PC-9 (cell line): Measurements from ENCODE around the gene ZNF57. TPM values are rescaled to one million over a fixed set of nuclear protein-coding genes. Genes with fewer than 3 reads are reported as not detected.

Experiments
- BruUV-seq: library from RNA; stranded (reverse); fragments of 400-500 nt; replicated peaks from 2 replicates; lab custom pipeline; 2021; lab: Mats Ljungman, UMichigan
- CTCF ChIA-PET: fragments of 300-600 bp; sonication (Branson Sonifier 250); formaldehyde crosslinking; loops from one replicate; lab custom pipeline; 2022; ENCODE audit warnings: antibody characterized with exemption; lab: Charles Lee
- POLR2A ChIA-PET: fragments of 300-600 bp; sonication (Branson Sonifier 250); formaldehyde crosslinking; loops from one replicate; lab custom pipeline; 2022; ENCODE audit warnings: antibody characterized with exemption; ENCODE audit not compliant: unreplicated experiment; lab: Charles Lee
- DNase-seq, 2 experiments: peaks; one replicate each; pipeline versions ENCODE4 v3.0.0 to v3.0.0-alpha.2; 2015 to 2022; ENCODE audit warnings: mixed read lengths in 1 of 2
- H2AFZ ChIP-seq: fragments of 200-600 bp; sonication (generic); 2 replicates; pipeline ENCODE4 v1.8.1; 2017; ENCODE audit warnings: antibody characterized with exemption
- H3F3A ChIP-seq: fragments of 200-600 bp; sonication (generic); 2 replicates; pipeline ENCODE4 v1.8.1; 2017; ENCODE audit warnings: antibody characterized with exemption, mild to moderate bottlenecking, low read depth; ENCODE audit not compliant: insufficient read depth
- H3K27ac ChIP-seq: fragments of 200-600 bp; sonication (generic); 2 replicates; pipeline ENCODE4 v1.6.1; 2016; ENCODE audit warnings: mixed run types
- H3K27me3 ChIP-seq: fragments of 200-600 bp; sonication (generic); 2 replicates; pipeline ENCODE4 v1.6.1; 2016; ENCODE audit warnings: low read depth, mixed run types; ENCODE audit not compliant: insufficient read depth
- H3K36me3 ChIP-seq: fragments of 200-600 bp; sonication (generic); 2 replicates; pipeline ENCODE4 v1.6.1; 2016; ENCODE audit warnings: low read depth, mixed run types
- H3K4me1 ChIP-seq: fragments of 200-600 bp; sonication (generic); replicated peaks from 2 replicates; pipeline ENCODE4 v1.6.1; 2016; ENCODE audit warnings: mixed run types; ENCODE audit not compliant: insufficient read depth
- H3K4me2 ChIP-seq: fragments of 200-600 bp; sonication (generic); 2 replicates; pipeline ENCODE4 v1.6.1; 2017; ENCODE audit warnings: mixed run types
- H3K4me3 ChIP-seq: fragments of 200-600 bp; sonication (generic); 2 replicates; pipeline ENCODE4 v1.6.1; 2016; ENCODE audit warnings: mixed run types
- H3K79me2 ChIP-seq: fragments of 200-600 bp; sonication (generic); 2 replicates; pipeline ENCODE4 v1.6.1; 2017; ENCODE audit warnings: low read depth, mixed run types
- H3K9me2 ChIP-seq: fragments of 200-600 bp; sonication (generic); 2 replicates; pipeline ENCODE4 v1.8.1; 2017; ENCODE audit warnings: mild to moderate bottlenecking; ENCODE audit not compliant: insufficient read depth
- H3K9me3 ChIP-seq: fragments of 200-600 bp; sonication (generic); 2 replicates; pipeline ENCODE4 v1.8.1; 2016; ENCODE audit warnings: low read depth; ENCODE audit not compliant: insufficient read depth
- H4K20me1 ChIP-seq: fragments of 200-600 bp; sonication (generic); 2 replicates; pipeline ENCODE4 v1.8.1; 2017; ENCODE audit not compliant: insufficient read depth
- CTCF ChIP-seq: fragments of 200-600 bp; sonication (generic); conservative IDR thresholded peaks from 2 replicates; pipeline ENCODE4 v1.6.1; 2017; ENCODE audit warnings: mixed run types, antibody characterized with exemption, mild to moderate bottlenecking, moderate library complexity
- EZH2 ChIP-seq: fragments of 200-600 bp; sonication (generic); IDR thresholded peaks from 2 replicates; pipeline ENCODE4 v1.8.0; 2017; ENCODE audit warnings: antibody characterized with exemption, low read depth
- intact Hi-C: fragments of 100-400 bp; cut with micrococcal nuclease; formaldehyde crosslinking; loops from one replicate; pipeline ENCODE4 v1.10.0; 2022; ENCODE audit not compliant: unreplicated experiment
- total RNA-seq: library from RNA; stranded (reverse); gene quantifications from 2 replicates; pipeline ENCODE4 v1.2.3, GENCODE V29; 2021

Gene ZNF57
- total RNA-seq, 1 experiment from 2014 or later: 2.6 TPM

- intact Hi-C loops: no loop called here
- Histone ChIP-seq H3K9me3 (peaks cover 12% of the 10 kb centered on the region; the same call in 1 of the 2 replicates), H3K4me1 (no peaks in the 10 kb centered on the region), H3K79me2 (no peaks in the 10 kb centered on the region), H3K9me2 (no peaks in the 10 kb centered on the region), H3F3A (no peaks in the 10 kb centered on the region), H2AFZ (no peak overlapping the region), H3K27me3 (no peaks in the 10 kb centered on the region), H3K4me2 (no peak overlapping the region), H3K27ac (no peak overlapping the region), H4K20me1 (no peaks in the 10 kb centered on the region), H3K36me3 (peaks cover 21% of the 10 kb centered on the region), H3K4me3 (no peak overlapping the region)
- ChIA-PET CTCF (no interaction called here), POLR2A (no interaction called here)
- BruUV-seq: no TSS peak
- DNase-seq: no peak
- no peak for TF ChIP-seq EZH2
- no peak for TF ChIP-seq CTCF
These were observed 16.8 kb downstream of the ZNF57 start for GRCh38 chr19:2917275-2918184.

DNA sequence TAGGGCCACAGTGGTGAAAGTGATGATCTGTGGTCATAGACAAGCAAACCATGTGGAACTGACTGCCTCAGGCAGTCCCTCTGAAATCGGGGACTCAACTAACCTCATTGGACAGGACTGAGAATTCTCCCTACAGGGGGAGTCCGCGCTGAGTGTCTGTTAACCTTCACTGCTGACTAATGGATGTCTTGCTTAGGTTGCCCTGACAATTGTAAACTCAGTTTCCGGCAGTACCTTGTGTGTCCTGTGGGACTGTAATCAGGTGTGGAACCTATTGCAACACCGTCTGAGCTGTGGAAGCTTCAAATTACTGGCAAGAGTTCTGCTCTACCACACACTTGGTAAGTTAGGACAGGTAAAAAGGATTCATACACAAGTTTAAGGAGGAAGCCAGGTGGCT lies 22.3 kb downstream of the ZNF57 start:
- Histone ChIP-seq H3K36me3 (0 out of 2 replicates have a peak, but pooled peaks cover 3% of the 10 kb centered on the region), H4K20me1 (no peaks in the 10 kb centered on the region), H3K9me2 (no peaks in the 10 kb centered on the region), H3K27me3 (no peaks in the 10 kb centered on the region), H3K9me3 (no peaks in the 10 kb centered on the region), H3K4me2 (no peak overlapping the region), H3F3A (no peaks in the 10 kb centered on the region), H2AFZ (no peak overlapping the region), H3K4me3 (no peak overlapping the region), H3K79me2 (no peaks in the 10 kb centered on the region), H3K27ac (no peak overlapping the region), H3K4me1 (no peaks in the 10 kb centered on the region)
- BruUV-seq: no TSS peak
- DNase-seq: no peak
- POLR2A ChIA-PET: interaction anchor here (0.5 kb wide), 1 partner anchor 368 kb away, joined by 7 read pairs; no protein-coding TSS in a partner anchor
- intact Hi-C loops: no loop called here
- CTCF ChIA-PET: no interaction called here
- no peak for TF ChIP-seq EZH2
- no peak for TF ChIP-seq CTCF

- Histone ChIP-seq H3K27ac (no peak overlapping the region), H4K20me1 (no peaks in the 10 kb centered on the region), H3K4me2 (no peak overlapping the region), H3K4me3 (no peak overlapping the region), H3K36me3 (no peaks in the 10 kb centered on the region), H2AFZ (no peak overlapping the region), H3K9me2 (no peaks in the 10 kb centered on the region), H3K79me2 (no peaks in the 10 kb centered on the region), H3K27me3 (no peaks in the 10 kb centered on the region), H3K4me1 (no peaks in the 10 kb centered on the region), H3K9me3 (no peaks in the 10 kb centered on the region), H3F3A (no peaks in the 10 kb centered on the region)
- DNase-seq: no peak
- no peak for TF ChIP-seq EZH2
- no peak for TF ChIP-seq CTCF
- intact Hi-C loops: no loop called here
- ChIA-PET CTCF (no interaction called here), POLR2A (interaction anchor here (0.5 kb wide), 1 partner anchor 368 kb away, joined by 7 read pairs; no protein-coding TSS in a partner anchor)
- no TSS peak for BruUV-seq
These were observed 22.8 kb downstream of the ZNF57 start for GRCh38 chr19:2923510-2923909.
